ENCODE results near the gene PIMREG.
A peak's percentile ranks its signal among the peaks of the same experiment; 100 is the strongest.

PIMREG gene

GRCh38 chr17:6461792-6462524, 17.7 kb downstream of the PIMREG start:
- H3K4me3 ChIP-seq (ENCODE audit: low read depth, low read length) = no peak overlapping the region
- ChIA-PET POLR2A (interaction anchor here (1.4 kb wide), 1 partner anchor 18 kb away, joined by 3 read pairs; the partner anchor contains the start of gene PIMREG), CTCF (interaction anchor here (0.6 to 0.9 kb wide), 3 partner anchors 8 to 869 kb away, joined by 5 to 6 read pairs (median 5); no protein-coding TSS in a partner anchor)
- no peaks in the 10 kb centered on the region for H3K36me3 ChIP-seq (ENCODE audit: control insufficient read depth in 2 of 2, insufficient read depth in 1 of 2, low read length in 2 of 2)
- no peak overlapping the region for H3K27ac ChIP-seq (ENCODE audit: extremely low read depth, low read depth, low read length)
- no peak for TF ChIP-seq KLF10 (tag by site-specific recombination; IDR thresholded peaks at IDR 0.05)
- TF ChIP-seq ZFHX2 (tag by site-specific recombination; conservative IDR thresholded peaks at IDR 0.05) = peak; percentile 54
- TF ChIP-seq ZNF521 (tag by site-specific recombination; IDR thresholded peaks at IDR 0.05) = no peak
- no peak for TF ChIP-seq ZBTB1 (tag by site-specific recombination; IDR thresholded peaks at IDR 0.05)
- TF ChIP-seq PRDM1 (tag by site-specific recombination; IDR thresholded peaks at IDR 0.05) = 0 out of 2 replicates have a peak, but pooled peaks have one; percentile 12
- TF ChIP-seq ZNF580 (tag by site-specific recombination; IDR thresholded peaks at IDR 0.05) = no peak
- no peak for TF ChIP-seq ZXDB (tag by site-specific recombination; IDR thresholded peaks at IDR 0.05)
- no peak for TF ChIP-seq WT1 (tag by site-specific recombination; IDR thresholded peaks at IDR 0.05)
- TF ChIP-seq EGR2 (tag by site-specific recombination; IDR thresholded peaks at IDR 0.05; ENCODE audit: low read depth) = peak; percentile 52
- no peak for TF ChIP-seq ZNF248 (tag by site-specific recombination; IDR thresholded peaks at IDR 0.05)
- no peak for TF ChIP-seq ZNF610 (tag by site-specific recombination; IDR thresholded peaks at IDR 0.05; ENCODE audit: borderline replicate concordance)
- no peak for TF ChIP-seq ZNF473 (tag by site-specific recombination; IDR thresholded peaks at IDR 0.05)
- TF ChIP-seq ZEB2 (tag by site-specific recombination; IDR thresholded peaks at IDR 0.05) = no peak
- no peak for TF ChIP-seq ZNF202 (tag by site-specific recombination; IDR thresholded peaks at IDR 0.05; ENCODE audit: borderline replicate concordance)
- no peak for TF ChIP-seq GLI2 (tag by site-specific recombination; IDR thresholded peaks at IDR 0.05; ENCODE audit: borderline replicate concordance, low read depth)
- no peak for TF ChIP-seq ZBTB8A (tag by site-specific recombination; IDR thresholded peaks at IDR 0.05)
- TF ChIP-seq, protein P1, sequence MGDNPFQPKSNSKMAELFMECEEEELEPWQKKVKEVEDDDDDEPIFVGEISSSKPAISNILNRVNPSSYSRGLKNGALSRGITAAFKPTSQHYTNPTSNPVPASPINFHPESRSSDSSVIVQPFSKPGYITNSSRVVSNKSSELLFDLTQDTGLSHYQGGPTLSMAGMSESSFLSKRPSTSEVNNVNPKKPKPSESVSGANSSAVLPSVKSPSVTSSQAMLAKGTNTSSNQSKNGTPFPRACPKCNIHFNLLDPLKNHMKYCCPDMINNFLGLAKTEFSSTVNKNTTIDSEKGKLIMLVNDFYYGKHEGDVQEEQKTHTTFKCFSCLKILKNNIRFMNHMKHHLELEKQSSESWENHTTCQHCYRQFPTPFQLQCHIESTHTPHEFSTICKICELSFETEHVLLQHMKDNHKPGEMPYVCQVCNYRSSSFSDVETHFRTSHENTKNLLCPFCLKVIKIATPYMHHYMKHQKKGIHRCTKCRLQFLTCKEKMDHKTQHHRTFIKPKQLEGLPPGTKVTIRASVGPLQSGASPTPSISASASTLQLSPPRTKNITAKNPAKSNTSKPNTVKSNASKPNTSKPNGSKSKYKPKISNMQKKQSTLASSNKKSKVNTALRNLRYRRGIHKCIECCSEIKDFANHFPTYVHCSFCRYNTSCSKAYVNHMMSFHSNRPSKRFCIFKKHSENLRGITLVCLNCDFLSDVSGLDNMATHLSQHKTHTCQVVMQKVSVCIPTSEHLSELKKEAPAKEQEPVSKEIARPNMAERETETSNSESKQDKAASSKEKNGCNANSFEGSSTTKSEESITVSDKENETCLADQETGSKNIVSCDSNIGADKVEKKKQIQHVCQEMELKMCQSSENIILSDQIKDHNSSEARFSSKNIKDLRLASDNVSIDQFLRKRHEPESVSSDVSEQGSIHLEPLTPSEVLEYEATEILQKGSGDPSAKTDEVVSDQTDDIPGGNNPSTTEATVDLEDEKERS (tag by site-specific recombination; IDR thresholded peaks at IDR 0.05) = no peak
- no peak for TF ChIP-seq ZNF112 (tag by site-specific recombination; IDR thresholded peaks at IDR 0.05)
- no peak for TF ChIP-seq OVOL3 (tag by site-specific recombination; IDR thresholded peaks at IDR 0.05)
- TF ChIP-seq ELK4 (IDR thresholded peaks at IDR 0.05; ENCODE audit: borderline replicate concordance, low read depth, low read length) = no peak
- H3K4me1 ChIP-seq (ENCODE audit: control insufficient read depth, insufficient read depth, low read length) = no peaks in the 10 kb centered on the region
- no peaks in the 10 kb centered on the region for H3K9me3 ChIP-seq (ENCODE audit: control insufficient read depth, insufficient read depth, low read depth, low read length)

GRCh38 chr17:6462692-6463091, 18.4 kb downstream of the PIMREG start:
- CTCF ChIA-PET = interaction anchor here (0.6 to 0.9 kb wide), 3 partner anchors 9 to 870 kb away, joined by 5 to 6 read pairs (median 5); no protein-coding TSS in a partner anchor
- POLR2A ChIA-PET = interaction anchor here (1.4 kb wide), 1 partner anchor 18 kb away, joined by 3 read pairs; the partner anchor contains the start of gene PIMREG
- Histone ChIP-seq H3K9me3 (ENCODE audit: control insufficient read depth, insufficient read depth, low read depth, low read length) (no peaks in the 10 kb centered on the region), H3K36me3 (ENCODE audit: control insufficient read depth in 2 of 2, insufficient read depth in 1 of 2, low read length in 2 of 2) (no peaks in the 10 kb centered on the region), H3K4me1 (ENCODE audit: control insufficient read depth, insufficient read depth, low read length) (no peaks in the 10 kb centered on the region), H3K27ac (ENCODE audit: extremely low read depth, low read depth, low read length) (no peak overlapping the region), H3K4me3 (ENCODE audit: low read depth, low read length) (no peak overlapping the region)
- no peak for TF ChIP-seq HIC1 (tag by site-specific recombination; IDR thresholded peaks at IDR 0.05)
- no peak for TF ChIP-seq ZNF302 (tag by site-specific recombination; IDR thresholded peaks at IDR 0.05; ENCODE audit: low read depth)
- no peak for TF ChIP-seq ZNF324 (tag by site-specific recombination; IDR thresholded peaks at IDR 0.05)
- no peak for TF ChIP-seq KLF8 (tag by site-specific recombination; IDR thresholded peaks at IDR 0.05)
- no peak for TF ChIP-seq ZBTB17 (tag by site-specific recombination; IDR thresholded peaks at IDR 0.05)
- TF ChIP-seq, protein P2, sequence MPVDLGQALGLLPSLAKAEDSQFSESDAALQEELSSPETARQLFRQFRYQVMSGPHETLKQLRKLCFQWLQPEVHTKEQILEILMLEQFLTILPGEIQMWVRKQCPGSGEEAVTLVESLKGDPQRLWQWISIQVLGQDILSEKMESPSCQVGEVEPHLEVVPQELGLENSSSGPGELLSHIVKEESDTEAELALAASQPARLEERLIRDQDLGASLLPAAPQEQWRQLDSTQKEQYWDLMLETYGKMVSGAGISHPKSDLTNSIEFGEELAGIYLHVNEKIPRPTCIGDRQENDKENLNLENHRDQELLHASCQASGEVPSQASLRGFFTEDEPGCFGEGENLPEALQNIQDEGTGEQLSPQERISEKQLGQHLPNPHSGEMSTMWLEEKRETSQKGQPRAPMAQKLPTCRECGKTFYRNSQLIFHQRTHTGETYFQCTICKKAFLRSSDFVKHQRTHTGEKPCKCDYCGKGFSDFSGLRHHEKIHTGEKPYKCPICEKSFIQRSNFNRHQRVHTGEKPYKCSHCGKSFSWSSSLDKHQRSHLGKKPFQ (tag by site-specific recombination; IDR thresholded peaks at IDR 0.05) = no peak
- TF ChIP-seq ZNF558 (tag by site-specific recombination; IDR thresholded peaks at IDR 0.05) = no peak
- TF ChIP-seq ZNF2 (tag by site-specific recombination; IDR thresholded peaks at IDR 0.05) = no peak

All from HEK293 (cell line).